ENCODE measurements around the gene PTCD1.
"Not testable (repeated sequence)": the region's sequence is repeated elsewhere in the genome, so short reads cannot be mapped to it uniquely, and the experiment has no call there.

The PTCD1 gene

DNA sequence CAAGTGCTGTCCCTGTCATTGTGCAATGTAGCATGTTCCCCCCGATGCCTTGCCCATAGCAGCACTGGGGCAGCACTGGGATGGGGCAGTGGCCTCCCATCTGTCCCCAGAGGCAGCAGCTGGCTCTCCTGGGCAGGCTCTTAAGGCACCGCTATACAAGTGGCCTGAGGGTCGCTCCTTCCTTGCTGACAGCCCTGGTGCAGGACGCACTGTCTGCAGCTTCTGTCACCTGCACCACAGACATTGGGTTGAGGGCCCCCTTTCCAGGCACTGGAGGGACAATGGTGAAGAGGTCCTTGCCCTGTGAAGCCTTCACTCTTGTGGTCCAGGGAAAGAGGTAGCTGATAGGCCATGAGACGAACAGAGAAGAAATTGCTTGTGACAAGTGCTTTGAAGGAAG is 10.7 kb upstream of the PTCD1 start:
- H3K4me3 ChIP-seq (ENCODE audit: low read depth, low read length), result no peak overlapping the region
- TF ChIP-seq, protein P1, sequence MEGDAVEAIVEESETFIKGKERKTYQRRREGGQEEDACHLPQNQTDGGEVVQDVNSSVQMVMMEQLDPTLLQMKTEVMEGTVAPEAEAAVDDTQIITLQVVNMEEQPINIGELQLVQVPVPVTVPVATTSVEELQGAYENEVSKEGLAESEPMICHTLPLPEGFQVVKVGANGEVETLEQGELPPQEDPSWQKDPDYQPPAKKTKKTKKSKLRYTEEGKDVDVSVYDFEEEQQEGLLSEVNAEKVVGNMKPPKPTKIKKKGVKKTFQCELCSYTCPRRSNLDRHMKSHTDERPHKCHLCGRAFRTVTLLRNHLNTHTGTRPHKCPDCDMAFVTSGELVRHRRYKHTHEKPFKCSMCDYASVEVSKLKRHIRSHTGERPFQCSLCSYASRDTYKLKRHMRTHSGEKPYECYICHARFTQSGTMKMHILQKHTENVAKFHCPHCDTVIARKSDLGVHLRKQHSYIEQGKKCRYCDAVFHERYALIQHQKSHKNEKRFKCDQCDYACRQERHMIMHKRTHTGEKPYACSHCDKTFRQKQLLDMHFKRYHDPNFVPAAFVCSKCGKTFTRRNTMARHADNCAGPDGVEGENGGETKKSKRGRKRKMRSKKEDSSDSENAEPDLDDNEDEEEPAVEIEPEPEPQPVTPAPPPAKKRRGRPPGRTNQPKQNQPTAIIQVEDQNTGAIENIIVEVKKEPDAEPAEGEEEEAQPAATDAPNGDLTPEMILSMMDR (IDR thresholded peaks at IDR 0.05; ENCODE audit: borderline replicate concordance, insufficient read depth, low read depth, low read length), result no peak

DNA sequence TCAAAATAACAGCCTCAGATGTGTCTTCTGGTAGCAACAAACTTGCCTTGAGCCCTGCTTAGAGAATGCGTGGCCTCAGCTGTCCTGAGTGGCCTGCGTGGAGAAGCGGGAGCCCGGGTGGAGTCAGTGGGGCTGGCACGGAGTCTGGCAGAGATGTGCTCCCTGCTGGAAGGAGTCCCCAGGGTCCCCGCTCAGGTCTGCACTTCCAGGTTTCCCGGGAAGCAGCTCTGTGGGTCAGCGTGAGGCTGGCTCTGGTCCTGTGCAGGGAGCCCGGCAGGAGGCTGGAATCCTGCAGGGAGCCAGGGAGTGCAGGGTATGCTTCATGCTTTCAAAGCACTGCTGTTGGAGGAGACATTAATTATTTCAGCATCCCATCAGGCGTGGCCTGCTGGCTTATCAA is 10.3 kb upstream of the PTCD1 start:
- TF ChIP-seq, protein P1 (IDR thresholded peaks at IDR 0.05; ENCODE audit: borderline replicate concordance, insufficient read depth, low read depth, low read length), result no peak

DNA sequence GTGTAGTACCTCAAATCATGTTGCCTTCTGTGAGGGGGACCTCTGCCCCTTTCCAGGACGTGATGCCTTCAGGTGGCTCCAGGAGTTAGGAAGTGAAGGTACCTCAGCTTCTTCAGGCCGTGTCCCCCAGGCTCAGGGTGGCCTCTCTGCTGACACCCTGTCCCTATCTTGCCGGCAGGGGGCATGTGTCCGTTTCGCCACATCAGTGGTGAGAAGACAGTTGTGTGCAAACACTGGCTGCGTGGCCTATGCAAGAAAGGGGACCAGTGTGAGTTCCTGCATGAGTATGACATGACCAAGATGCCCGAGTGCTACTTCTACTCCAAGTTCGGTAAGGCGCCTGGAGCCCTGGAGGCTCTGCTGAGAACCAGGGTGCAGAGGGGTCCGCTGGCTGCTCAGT is 9.3 kb upstream of the PTCD1 start:
- TF ChIP-seq, protein P1 (IDR thresholded peaks at IDR 0.05; ENCODE audit: borderline replicate concordance, insufficient read depth, low read depth, low read length), result peak; percentile 45; the same call in 1 of the 2 replicates
- H3K4me3 ChIP-seq (ENCODE audit: low read depth, low read length), result no peak overlapping the region

More for the DNA sequence above, 10.3 kb upstream of the PTCD1 start:
- no peak overlapping the region for H3K4me3 ChIP-seq (ENCODE audit: low read depth, low read length)

DNA sequence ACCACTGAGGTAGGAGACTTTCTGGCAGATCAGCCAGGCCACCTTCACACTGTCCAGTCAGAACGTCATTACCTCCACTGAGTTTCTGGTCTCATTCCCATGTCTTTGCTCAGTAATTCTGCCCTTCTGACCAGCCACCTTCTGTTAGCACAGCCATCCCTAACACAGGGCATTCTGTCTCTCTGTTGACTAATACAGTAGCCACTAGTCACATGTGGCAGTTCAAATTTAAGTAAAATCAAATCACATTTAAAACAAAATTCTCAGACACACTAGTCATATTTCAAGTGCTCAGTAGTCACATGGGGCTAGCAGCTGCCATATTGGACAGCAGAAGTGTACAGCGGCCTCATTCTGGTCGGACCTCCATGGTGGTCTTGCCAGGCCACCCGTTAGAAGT is 7.5 kb upstream of the PTCD1 start:
- no peak overlapping the region for H3K4me3 ChIP-seq (ENCODE audit: low read depth, low read length)
- TF ChIP-seq, protein P1 (IDR thresholded peaks at IDR 0.05; ENCODE audit: borderline replicate concordance, insufficient read depth, low read depth, low read length), result no peak

DNA sequence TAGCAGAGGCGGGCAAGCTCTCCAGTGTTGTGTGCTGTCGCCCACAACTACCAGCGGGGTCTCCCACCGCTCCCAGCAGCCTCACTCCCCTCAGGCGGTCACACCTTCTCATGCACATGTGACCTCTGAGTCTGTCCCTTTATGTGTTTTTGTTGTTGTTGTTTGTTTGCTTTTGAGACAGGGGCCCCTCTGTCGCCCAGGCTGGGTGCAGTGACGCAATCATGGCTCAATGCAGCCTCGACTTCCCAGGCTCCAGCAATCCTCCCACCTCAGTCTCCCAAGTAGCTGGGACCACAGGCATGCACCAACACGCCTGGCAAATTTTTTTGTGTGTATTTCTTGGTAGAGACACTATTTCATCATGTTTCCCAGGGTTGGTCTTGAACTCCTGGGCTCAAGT is 1.6 kb upstream of the PTCD1 start:
- no peak overlapping the region for H3K4me3 ChIP-seq (ENCODE audit: low read depth, low read length)
- TF ChIP-seq, protein P1 (IDR thresholded peaks at IDR 0.05; ENCODE audit: borderline replicate concordance, insufficient read depth, low read depth, low read length), result no peak

DNA sequence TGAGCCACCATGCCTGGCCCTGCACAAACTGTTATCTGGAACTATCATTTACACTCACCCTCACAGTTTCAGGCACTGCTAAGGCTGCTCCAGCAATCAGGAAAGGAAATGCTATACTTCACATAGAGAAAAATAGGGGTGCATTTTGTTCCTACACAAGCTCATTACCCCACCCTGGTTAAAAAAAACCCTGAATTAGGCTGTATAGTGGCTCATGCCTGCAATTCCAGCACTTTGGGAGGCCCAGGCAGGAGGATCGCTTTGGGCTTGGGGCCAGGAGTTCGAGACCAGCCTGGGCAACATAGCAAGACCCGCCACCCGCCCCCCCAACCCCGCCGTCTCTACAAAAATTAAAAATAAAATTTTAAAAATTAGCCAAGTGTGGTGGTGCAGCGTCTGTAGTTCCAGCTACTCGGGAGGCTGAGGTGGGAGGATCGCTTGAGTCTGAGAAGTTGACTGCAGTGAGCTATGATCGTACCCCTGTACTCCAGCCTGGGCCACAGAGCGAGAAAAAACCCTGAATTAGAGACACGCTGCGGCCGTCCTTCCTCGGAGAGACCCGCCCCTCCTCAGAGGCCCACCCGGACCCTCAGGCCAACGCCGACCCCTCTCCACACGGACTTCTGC is 539 bp downstream of the PTCD1 start:
- H3K4me3 ChIP-seq (ENCODE audit: low read depth, low read length), result peak overlapping the region; percentile 100
- TF ChIP-seq, protein P1 (IDR thresholded peaks at IDR 0.05; ENCODE audit: borderline replicate concordance, insufficient read depth, low read depth, low read length), result no peak

DNA sequence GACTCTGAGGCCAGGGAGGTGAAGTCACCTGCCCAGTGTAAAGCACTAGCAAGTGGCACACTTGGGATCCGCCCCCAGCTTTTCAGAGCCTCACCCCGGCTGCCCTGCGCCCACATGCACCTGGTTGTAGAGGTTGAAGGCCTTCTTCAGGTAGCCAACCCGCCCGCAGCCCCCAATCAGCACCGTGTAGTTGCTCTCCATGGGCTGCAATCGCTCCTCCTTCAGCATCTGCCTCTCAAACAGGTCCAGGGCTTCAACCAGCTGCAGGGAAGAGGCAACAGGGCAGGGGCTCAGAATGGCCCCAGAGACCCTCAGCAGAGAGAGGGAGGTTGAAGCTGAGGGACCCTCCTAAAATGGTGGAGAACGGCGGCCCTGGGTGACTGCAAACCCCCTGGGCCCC is 5.4 kb downstream of the PTCD1 start:
- H3K4me3 ChIP-seq (ENCODE audit: low read depth, low read length), result no peak overlapping the region

DNA sequence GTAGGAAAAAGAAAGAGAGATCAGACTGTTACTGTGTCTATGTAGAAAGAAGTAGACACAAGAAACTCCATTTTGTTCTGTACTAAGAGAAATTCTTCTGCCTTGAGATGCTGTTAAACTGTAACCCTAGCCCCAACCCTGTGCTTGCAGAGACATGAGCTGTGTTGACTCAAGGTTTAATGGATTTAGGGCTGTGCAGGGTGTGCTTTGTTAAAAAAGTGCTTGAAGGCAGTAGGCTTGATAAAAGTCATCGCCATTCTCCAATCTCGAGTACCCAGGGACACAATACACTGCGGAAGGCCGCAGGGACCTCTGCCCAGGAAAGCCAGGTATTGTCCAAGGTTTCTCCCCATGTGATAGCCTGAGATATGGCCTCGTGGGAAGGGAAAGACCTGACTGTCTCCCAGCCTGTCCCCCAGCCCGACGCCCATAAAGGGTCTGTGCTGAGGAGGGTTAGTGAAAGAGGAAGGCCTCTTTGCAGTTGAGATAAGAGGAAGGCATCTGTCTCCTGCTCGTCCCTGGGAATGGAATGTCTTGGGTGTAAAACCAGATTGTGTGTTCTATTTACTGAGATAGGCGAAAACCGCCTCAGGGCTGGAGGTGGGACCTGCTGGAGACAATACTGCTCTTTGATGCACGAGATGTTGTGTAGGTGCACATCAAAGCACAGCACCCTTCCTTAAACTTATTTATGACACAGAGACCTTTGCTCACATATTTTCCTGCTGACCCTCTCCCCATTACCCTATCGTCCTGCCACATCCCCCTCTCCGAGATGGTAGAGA is 6.7 kb downstream of the PTCD1 start:
- H3K4me3 ChIP-seq (ENCODE audit: low read depth, low read length), result not testable (repeated sequence)

More for the DNA sequence above, 5.4 kb downstream of the PTCD1 start:
- TF ChIP-seq, protein P1 (IDR thresholded peaks at IDR 0.05; ENCODE audit: borderline replicate concordance, insufficient read depth, low read depth, low read length), result no peak
